GM12865 (cell line): Measurements from ENCODE around the gene GDF10.

Source experiments
- DNase-seq: peaks from one replicate; pipeline ENCODE4 v3.0.0; 2010; ENCODE audit warnings: low read depth
- H3K4me3 ChIP-seq: 2 replicates; pipeline ENCODE4 v1.5.1; 2011; ENCODE audit warnings: mild to moderate bottlenecking, low read depth, low read length, control low read depth
- CTCF ChIP-seq: IDR thresholded peaks from 2 replicates; pipeline ENCODE4 v1.5.1; 2011; ENCODE audit warnings: low read length, control low read depth, low read depth, inconsistent platforms; ENCODE audit not compliant: insufficient read depth; ENCODE audit errors: missing control alignments

GDF10 gene

DNA sequence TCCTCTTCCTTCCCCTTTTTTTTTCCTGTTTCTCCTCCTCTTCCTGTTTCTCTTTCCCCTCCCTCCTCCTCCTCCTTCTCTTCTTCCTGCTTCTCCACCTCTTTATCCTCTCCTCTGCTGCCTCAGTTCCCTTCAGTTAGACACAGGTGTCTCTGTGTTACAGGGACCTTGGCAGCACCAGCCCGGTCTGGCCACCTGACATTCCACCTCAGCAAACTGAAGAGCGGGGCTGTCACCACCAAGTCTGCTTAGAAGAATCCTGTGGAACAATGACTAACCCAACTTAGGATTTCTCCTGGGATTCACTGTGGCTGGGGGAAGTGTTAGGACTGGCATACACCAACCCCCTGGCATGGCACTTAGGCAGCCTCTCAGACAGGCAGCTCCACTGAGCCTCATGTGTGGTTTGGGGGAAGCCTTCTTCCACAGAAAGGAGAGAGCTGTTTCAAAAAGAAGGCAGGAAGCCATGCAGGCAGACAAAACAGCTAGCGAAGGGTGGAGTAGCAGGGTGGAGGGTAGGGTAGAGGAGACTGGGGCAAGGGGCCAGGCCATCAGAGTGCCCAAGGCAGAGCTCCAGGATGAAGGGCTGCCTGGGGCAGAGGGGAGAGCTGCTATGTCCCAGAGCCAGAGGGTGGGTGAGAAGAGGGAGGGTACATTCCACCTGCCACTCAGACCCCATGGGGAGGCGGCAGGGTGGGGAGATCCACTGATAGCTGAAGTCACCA, 13.2 kb upstream of the GDF10 start:
- no peak for DNase-seq
- no peak for TF ChIP-seq CTCF
- H3K4me3 ChIP-seq, result no peak overlapping the region

GRCh38 chr10:47287365-47287802, 12.6 kb upstream of the GDF10 start:
- no peak for TF ChIP-seq CTCF
- no peak for DNase-seq
- H3K4me3 ChIP-seq, result no peak overlapping the region

GRCh38 chr10:47287805-47288204, 12.2 kb upstream of the GDF10 start:
- H3K4me3 ChIP-seq, result no peak overlapping the region
- DNase-seq, result no peak
- no peak for TF ChIP-seq CTCF

- TF ChIP-seq CTCF, result no peak
- no peak overlapping the region for H3K4me3 ChIP-seq
- no peak for DNase-seq
These were observed 11.8 kb upstream of the GDF10 start for GRCh38 chr10:47288236-47288635.

DNA sequence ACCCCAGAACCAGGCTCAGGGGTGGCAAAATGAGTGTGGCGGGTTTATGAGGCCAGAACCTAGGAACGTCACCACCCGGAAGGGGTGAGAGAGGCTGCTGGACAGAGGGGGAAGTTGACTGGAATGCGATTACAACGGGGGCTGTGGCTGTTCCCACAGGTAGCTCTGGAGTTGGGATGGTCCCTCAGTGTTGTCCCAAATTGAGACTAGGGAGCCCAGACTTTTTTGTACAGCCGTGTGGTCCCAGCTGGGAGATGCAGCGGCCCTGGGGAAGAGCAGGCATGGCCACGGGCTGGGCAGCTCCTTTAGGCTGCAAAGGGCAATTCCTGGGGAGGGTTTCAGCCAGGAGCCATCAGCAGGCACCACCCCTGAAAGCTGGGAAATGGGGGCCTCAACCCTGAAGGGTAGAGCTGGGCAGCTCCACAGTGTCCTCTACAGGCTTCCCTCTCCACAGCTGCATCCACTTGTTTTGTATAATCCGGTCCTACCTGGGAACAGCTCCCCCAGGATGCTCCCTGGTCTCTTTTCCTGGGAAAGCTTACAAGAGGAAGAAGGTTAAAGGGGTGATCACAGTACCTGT, 11.0 kb upstream of the GDF10 start:
- DNase-seq, result no peak
- no peak overlapping the region for H3K4me3 ChIP-seq
- no peak for TF ChIP-seq CTCF

DNA sequence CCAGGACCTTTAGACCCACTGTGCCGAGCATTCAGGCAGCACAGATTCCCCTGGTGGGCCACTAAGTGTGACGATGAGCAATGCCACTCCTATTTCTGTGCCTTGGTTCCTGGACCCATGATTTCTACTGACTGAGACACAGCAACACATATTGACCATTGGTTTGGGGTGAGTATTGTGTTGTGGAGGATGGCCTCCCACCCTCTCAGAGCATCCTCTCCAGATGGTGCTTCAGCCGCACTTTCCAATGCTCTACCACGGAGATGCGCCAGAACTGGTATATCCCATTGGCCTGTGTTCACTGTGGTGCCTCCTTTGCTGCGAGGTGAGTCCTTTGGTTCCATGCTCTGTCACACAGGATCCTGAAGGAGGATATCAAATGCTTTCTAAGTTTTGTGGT, 10.1 kb upstream of the GDF10 start:
- H3K4me3 ChIP-seq, result no peak overlapping the region
- TF ChIP-seq CTCF, result no peak
- DNase-seq, result no peak

GRCh38 chr10:47290338-47290737, 9.7 kb upstream of the GDF10 start:
- no peak overlapping the region for H3K4me3 ChIP-seq
- DNase-seq, result no peak
- no peak for TF ChIP-seq CTCF
